WTC11 (cell line): Measurements from ENCODE around the gene TMEM174. TPM values are rescaled to one million over a fixed set of nuclear protein-coding genes. Genes with fewer than 3 reads are reported as not detected.

Source experiments
- ATAC-seq: fragments of 200-7000 bp; cut with Tn5 transposase; 2 replicates; pipeline ENCODE4 v1.10.0; 2021; ENCODE audit warnings: mild to moderate bottlenecking, moderate library complexity
- CTCF ChIA-PET: fragments of 300-600 bp; sonication (Branson Sonifier 250); formaldehyde crosslinking; loops from one replicate; lab custom pipeline; 2021; ENCODE audit warnings: antibody characterized with exemption; lab: Charles Lee
- POLR2A ChIA-PET: fragments of 350-600 bp; sonication (Branson Sonifier 250); formaldehyde crosslinking; loops from one replicate; lab custom pipeline; 2021; ENCODE audit warnings: antibody characterized with exemption; lab: Charles Lee
- DNase-seq: peaks from one replicate; pipeline ENCODE4 v3.0.0; 2021; ENCODE audit warnings: low spot score
- H3K27ac Mint-ChIP-seq: 2 replicates; pipeline ENCODE4 v1.8.0; 2021; ENCODE audit warnings: mixed read lengths
- H3K27me3 Mint-ChIP-seq: 2 replicates; pipeline ENCODE4 v1.8.0; 2021; ENCODE audit warnings: low read depth, mild to moderate bottlenecking, moderate library complexity, mixed read lengths
- H3K36me3 Mint-ChIP-seq: 2 replicates; pipeline ENCODE4 v1.8.0; 2021; ENCODE audit warnings: mixed read lengths
- H3K4me1 Mint-ChIP-seq: 2 replicates; pipeline ENCODE4 v1.8.0; 2022; ENCODE audit warnings: mixed read lengths
- H3K4me3 Mint-ChIP-seq: 2 replicates; pipeline ENCODE4 v1.8.0; 2021; ENCODE audit warnings: mild to moderate bottlenecking, moderate library complexity, mixed read lengths
- H3K9me3 Mint-ChIP-seq: 2 replicates; pipeline ENCODE4 v1.8.0; 2021; ENCODE audit warnings: mixed read lengths
- AFF4 ChIP-seq: sonication (generic); formaldehyde crosslinking; IDR thresholded peaks from 2 replicates; pipeline ENCODE4 v1.8.1; 2023; ENCODE audit warnings: mild to moderate bottlenecking, missing genetic modification reagents, borderline replicate concordance
- ATF2 ChIP-seq: sonication (generic); formaldehyde crosslinking; IDR thresholded peaks from 2 replicates; pipeline ENCODE4 v1.8.1; 2022; ENCODE audit warnings: low read depth, missing genetic modification reagents, borderline replicate concordance
- CREB1 ChIP-seq: sonication (generic); formaldehyde crosslinking; IDR thresholded peaks from 2 replicates; pipeline ENCODE4 v1.8.0; 2023; ENCODE audit warnings: mild to moderate bottlenecking, missing genetic modification reagents
- CTCF ChIP-seq: fragments of 200-600 bp; IDR thresholded peaks from 2 replicates; pipeline ENCODE4 v1.8.0; 2022; ENCODE audit warnings: antibody characterized with exemption
- ELF4 ChIP-seq: sonication (generic); formaldehyde crosslinking; IDR thresholded peaks from 2 replicates; pipeline ENCODE4 v1.8.1; 2022; ENCODE audit warnings: low read depth, mild to moderate bottlenecking, moderate library complexity, missing genetic modification reagents
- FOXP1 ChIP-seq: sonication (generic); formaldehyde crosslinking; IDR thresholded peaks from 2 replicates; pipeline ENCODE4 v1.8.0; 2022; ENCODE audit warnings: missing genetic modification reagents, mild to moderate bottlenecking, moderate library complexity, borderline replicate concordance
- MAX ChIP-seq: sonication (generic); formaldehyde crosslinking; IDR thresholded peaks from 2 replicates; pipeline ENCODE4 v1.8.0; 2022; ENCODE audit warnings: mild to moderate bottlenecking, missing genetic modification reagents
- MYBL2 ChIP-seq: sonication (generic); formaldehyde crosslinking; IDR thresholded peaks from 2 replicates; pipeline ENCODE4 v1.8.1; 2023; ENCODE audit warnings: mild to moderate bottlenecking, moderate library complexity, missing genetic modification reagents
- NFE2L1 ChIP-seq: sonication (generic); formaldehyde crosslinking; IDR thresholded peaks from 2 replicates; pipeline ENCODE4 v1.8.1; 2023; ENCODE audit warnings: missing genetic modification reagents
- NFYB ChIP-seq: sonication (generic); formaldehyde crosslinking; conservative IDR thresholded peaks from 2 replicates; pipeline ENCODE4 v1.8.0; 2022; ENCODE audit warnings: low read depth, missing genetic modification reagents
- PRRX2 ChIP-seq: fragments of 250-450 bp; sonication (Bioruptor Pico); IDR thresholded peaks from 2 replicates; pipeline ENCODE4 v1.8.0; 2021; ENCODE audit warnings: mild to moderate bottlenecking
- TP53 ChIP-seq: sonication (generic); formaldehyde crosslinking; IDR thresholded peaks from 2 replicates; pipeline ENCODE4 v1.8.1; 2023; ENCODE audit warnings: mild to moderate bottlenecking, missing genetic modification reagents
- ZBTB43 ChIP-seq: sonication (generic); formaldehyde crosslinking; IDR thresholded peaks from 2 replicates; pipeline ENCODE4 v1.8.1; 2023; ENCODE audit warnings: mild to moderate bottlenecking, missing genetic modification reagents
- ZMAT4 ChIP-seq: fragments of 250-450 bp; sonication (Bioruptor Pico); IDR thresholded peaks from 2 replicates; pipeline ENCODE4 v1.9.0; 2021; ENCODE audit warnings: mild to moderate bottlenecking
- ZNF263 ChIP-seq: sonication (generic); formaldehyde crosslinking; IDR thresholded peaks from 2 replicates; pipeline ENCODE4 v1.8.1; 2022; ENCODE audit warnings: low read depth, mild to moderate bottlenecking, moderate library complexity, missing genetic modification reagents
- total RNA-seq: library from RNA; stranded (reverse); gene quantifications from 3 replicates; pipeline ENCODE4 v1.2.3, GENCODE V29; 2021

The TMEM174 gene
- total RNA-seq, 1 experiment from 2014 or later = not detected

GRCh38 chr5:73126957-73127356 is 46.0 kb upstream of the TMEM174 start:
- H3K4me1 Mint-ChIP-seq = peaks cover 42% of the 10 kb centered on the region
- ChIA-PET POLR2A (no interaction called here), CTCF (interaction anchor here (1.0 to 2.3 kb wide), 5 partner anchors 8 to 89 kb away, joined by 3 to 6 read pairs (median 5); no protein-coding TSS in a partner anchor)
- H3K36me3 Mint-ChIP-seq = peaks cover 4% of the 10 kb centered on the region; the same call in 1 of the 2 replicates
- DNase-seq (no peak), ATAC-seq (no peak)
- H3K27ac Mint-ChIP-seq = no peak overlapping the region
- no peak for TF ChIP-seq TP53 (CRISPR knock-in tag)
- H3K27me3 Mint-ChIP-seq = peaks cover 22% of the 10 kb centered on the region
- H3K9me3 Mint-ChIP-seq = peaks cover 4% of the 10 kb centered on the region; the same call in 1 of the 2 replicates
- H3K4me3 Mint-ChIP-seq = no peak overlapping the region

GRCh38 chr5:73129143-73129542 is 43.9 kb upstream of the TMEM174 start:
- no peak for ATAC-seq
- POLR2A ChIA-PET = no interaction called here
- Mint-ChIP-seq H3K9me3 (peaks cover 4% of the 10 kb centered on the region; the same call in 1 of the 2 replicates), H3K4me1 (peaks cover 29% of the 10 kb centered on the region), H3K27me3 (peaks cover 2% of the 10 kb centered on the region; the same call in 1 of the 2 replicates), H3K36me3 (peaks cover 4% of the 10 kb centered on the region; the same call in 1 of the 2 replicates), H3K27ac (no peak overlapping the region), H3K4me3 (no peak overlapping the region)
- TF ChIP-seq NFYB (peak; percentile 34; the same call in 1 of the 2 replicates), AFF4 (CRISPR knock-in tag) (no peak), MAX (no peak), ZBTB43 (no peak)
- CTCF ChIA-PET = no interaction called here
- DNase-seq = no peak

- Mint-ChIP-seq H3K27ac (no peak overlapping the region), H3K4me3 (no peak overlapping the region), H3K9me3 (peaks cover 4% of the 10 kb centered on the region; the same call in 1 of the 2 replicates), H3K4me1 (peaks cover 33% of the 10 kb centered on the region), H3K36me3 (peaks cover 4% of the 10 kb centered on the region; the same call in 1 of the 2 replicates), H3K27me3 (no peaks in the 10 kb centered on the region)
- ATAC-seq (0 out of 2 replicates have a peak, but pooled peaks have one; percentile 14), DNase-seq (no peak)
- no peak for TF ChIP-seq ZMAT4
- no peak for TF ChIP-seq ZNF263 (CRISPR knock-in tag)
- no peak for TF ChIP-seq ATF2 (CRISPR knock-in tag)
- no peak for TF ChIP-seq PRRX2 (CRISPR knock-in tag)
- TF ChIP-seq CTCF = no peak
- no peak for TF ChIP-seq FOXP1 (CRISPR knock-in tag)
- TF ChIP-seq CREB1 (CRISPR knock-in tag) = no peak
- no peak for TF ChIP-seq MYBL2 (CRISPR knock-in tag)
- TF ChIP-seq ELF4 (CRISPR knock-in tag) = no peak
- no peak for TF ChIP-seq NFE2L1 (CRISPR knock-in tag)
- ChIA-PET POLR2A (no interaction called here), CTCF (interaction anchor here (0.7 to 1.9 kb wide), 3 partner anchors 40 to 86 kb away, joined by 3 to 6 read pairs (median 4); no protein-coding TSS in a partner anchor)
These were observed 42.2 kb upstream of the TMEM174 start for GRCh38 chr5:73130811-73131210.
